ENCODE data around the gene NEDD9.

- TF ChIP-seq CTCF (IDR thresholded peaks at IDR 0.05; ENCODE audit: low read depth, low read length): no peak
- no peak for TF ChIP-seq POLR2A (IDR thresholded peaks at IDR 0.05; ENCODE audit: extremely low read depth, insufficient read length)
- no peak for TF ChIP-seq MYC (IDR thresholded peaks at IDR 0.05; ENCODE audit: low read depth, low read length)
Observed at GRCh38 chr6:11258260-11259237, 26.1 kb upstream of the NEDD9 start.

Measured in NB4 (cell line).